ENCODE measurements around the gene CTIF.

DNA sequence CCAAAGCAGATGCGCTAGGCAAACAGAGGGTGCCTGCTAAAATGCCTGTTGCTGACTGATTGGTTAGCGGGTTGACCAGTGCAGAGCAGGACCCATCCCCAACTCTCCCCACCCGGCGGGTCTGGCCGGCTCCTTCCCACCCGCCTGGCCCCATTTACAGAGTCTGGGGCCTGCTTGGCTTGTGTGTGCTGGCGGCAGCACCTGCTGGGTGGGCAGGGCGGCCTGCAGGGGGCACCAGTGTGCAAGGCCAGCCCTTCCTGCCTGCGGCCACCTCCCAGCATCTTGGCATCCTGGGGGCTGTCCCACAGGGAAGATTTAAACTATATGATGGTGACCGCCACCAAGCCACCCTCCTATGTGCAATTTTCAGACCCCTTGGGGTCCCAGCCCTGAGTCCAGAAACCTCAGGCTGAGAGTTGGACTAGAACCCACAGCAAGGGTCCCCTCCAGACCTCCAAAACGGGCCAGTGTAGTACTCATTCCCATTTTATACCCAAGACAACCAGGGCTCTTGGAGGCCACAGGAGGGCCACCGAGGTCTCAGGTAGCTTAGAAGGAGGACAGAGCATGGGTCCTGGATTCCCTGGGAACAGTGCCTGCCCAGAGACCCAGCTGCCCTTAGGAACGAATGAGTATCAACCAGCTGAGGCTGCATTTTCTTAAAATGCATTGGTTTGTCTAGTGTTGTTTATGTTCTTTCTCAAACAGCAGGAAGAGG, 238.4 kb downstream of the CTIF start:
- TF ChIP-seq POLR2AphosphoS5 (IDR thresholded peaks at IDR 0.05; ENCODE audit: borderline replicate concordance, low read depth, low read length) (no peak), EZH2 (IDR thresholded peaks at IDR 0.05) (no peak), FOXP2 (optimal IDR thresholded peaks at IDR 0.05; ENCODE audit: control extremely low read depth, extremely low read length, insufficient read depth) (no peak)
